Left hindlimb (tissue), 1 donor: Measurements from ENCODE around the gene MRPL28.
A peak's percentile ranks its signal among the peaks of the same experiment; 100 is the strongest.
"Not testable (repeated sequence)": the region's sequence is repeated elsewhere in the genome, so short reads cannot be mapped to it uniquely, and the experiment has no call there.

Experiments
- DNase-seq: peaks from one replicate; pipeline ENCODE4 v3.0.0-alpha.2; 2018

The MRPL28 gene

DNA sequence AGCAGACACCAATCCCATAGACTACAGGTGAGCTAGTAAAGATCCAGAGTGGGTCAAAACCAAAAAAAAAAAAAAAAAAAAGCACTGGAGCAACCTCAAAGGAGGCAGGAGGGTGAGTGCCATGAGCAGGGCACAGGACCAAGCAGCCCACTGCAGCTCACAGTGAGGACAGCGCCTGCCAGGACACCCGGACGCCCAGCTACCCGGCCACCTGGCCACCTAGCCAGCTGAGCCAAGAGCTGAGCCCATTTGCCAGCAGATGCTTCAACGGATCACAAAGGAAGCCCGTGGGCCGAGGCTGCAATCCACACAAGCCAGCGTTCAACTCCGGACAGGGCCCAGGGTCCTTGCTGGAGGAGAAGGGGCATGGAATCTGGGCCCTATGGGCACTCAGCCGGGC is 32.9 kb downstream of the MRPL28 start:
- no peak for DNase-seq

- no peak for DNase-seq
Measured at GRCh38 chr16:336269-336668, 34.1 kb downstream of the MRPL28 start.

GRCh38 chr16:334861-335632 is 35.3 kb downstream of the MRPL28 start:
- DNase-seq = not testable (repeated sequence)

DNA sequence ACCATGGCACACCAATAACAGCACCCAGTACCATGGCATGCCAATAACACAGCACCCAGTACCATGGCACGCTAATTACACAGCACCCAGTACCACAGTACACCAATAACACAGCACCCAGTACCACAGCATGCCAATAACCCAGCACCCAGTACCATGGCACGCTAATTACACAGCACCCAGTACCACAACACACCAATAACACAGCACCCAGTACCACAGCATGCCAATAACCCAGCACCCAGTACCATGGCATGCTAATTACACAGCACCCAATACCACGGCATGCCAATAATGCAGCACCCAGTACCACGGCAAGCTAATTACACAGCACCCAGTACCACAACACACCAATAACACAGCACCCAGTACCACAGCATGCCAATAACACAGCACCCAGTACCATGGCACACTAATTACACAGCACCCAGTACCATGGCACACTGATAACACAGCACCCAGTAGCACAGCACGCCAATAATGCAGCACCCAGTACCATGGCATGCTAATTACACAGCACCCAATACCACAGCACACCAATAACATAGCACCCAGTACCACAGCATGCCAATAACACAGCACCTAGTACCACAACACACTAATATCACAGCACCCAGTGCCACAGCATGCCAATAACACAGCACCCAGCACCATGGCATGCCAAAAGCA is 36.0 kb downstream of the MRPL28 start:
- not testable (repeated sequence) for DNase-seq

DNA sequence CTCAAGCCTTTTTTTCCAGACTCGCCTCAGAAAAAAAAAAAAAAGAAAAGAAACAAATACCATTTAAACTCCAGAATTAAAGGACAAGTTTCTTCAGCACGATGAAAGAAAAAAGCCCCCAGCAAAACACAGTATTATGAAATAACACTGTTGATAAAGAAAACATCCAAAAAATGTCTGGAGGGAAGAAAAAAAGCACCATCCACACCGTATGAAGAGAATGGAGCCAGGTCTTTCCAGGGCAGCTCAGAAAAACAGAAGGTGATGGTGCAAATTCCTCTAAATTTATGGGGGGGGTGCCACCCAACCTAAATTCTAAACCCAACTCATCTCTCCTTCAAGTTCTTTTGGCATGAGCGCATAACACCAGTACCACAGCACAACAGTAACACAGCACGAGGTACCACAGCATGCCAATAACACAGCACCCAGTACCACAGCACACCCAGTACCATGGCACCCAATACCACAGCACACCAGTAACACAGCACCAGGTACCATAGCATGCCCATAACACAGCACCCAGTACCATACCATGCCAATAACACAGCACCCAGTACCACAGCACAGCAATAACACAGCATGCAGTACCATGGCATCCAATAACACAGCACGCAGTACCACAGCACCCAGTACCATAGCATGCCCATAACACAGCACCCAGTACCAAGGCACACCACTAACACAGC is 36.8 kb downstream of the MRPL28 start:
- DNase-seq = no peak

DNA sequence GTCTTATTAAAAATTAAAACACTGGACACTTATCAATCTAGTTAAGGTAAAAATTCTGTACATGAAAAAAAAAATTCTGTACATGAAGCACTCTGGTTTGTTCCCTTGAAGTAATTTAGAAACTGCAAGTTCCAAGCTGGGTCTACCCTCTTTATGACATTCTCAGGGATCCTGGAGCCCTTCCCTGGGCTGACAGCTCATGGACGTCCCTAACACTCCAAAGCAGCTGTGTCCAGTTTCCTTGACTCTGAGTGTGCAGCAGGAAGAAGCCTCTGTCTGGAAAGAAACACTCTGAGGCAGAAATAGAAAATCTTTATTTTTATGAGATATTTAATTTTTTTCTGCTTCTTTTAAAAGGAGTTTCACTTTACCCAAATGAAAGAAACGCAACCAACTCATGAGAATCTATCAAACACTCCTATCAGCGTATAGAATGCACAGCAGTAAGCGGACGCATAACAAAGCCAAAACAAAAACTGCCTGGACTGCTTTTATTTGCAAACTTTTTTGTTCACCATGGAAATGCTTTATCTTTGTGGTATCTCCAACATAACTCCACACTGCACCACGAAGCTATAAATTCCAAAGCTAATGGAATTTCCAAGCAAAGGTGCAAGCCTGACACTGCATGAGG is 39.0 kb downstream of the MRPL28 start:
- DNase-seq = peak; percentile 50

GRCh38 chr16:330741-331140 is 39.6 kb downstream of the MRPL28 start:
- DNase-seq = no peak

DNA sequence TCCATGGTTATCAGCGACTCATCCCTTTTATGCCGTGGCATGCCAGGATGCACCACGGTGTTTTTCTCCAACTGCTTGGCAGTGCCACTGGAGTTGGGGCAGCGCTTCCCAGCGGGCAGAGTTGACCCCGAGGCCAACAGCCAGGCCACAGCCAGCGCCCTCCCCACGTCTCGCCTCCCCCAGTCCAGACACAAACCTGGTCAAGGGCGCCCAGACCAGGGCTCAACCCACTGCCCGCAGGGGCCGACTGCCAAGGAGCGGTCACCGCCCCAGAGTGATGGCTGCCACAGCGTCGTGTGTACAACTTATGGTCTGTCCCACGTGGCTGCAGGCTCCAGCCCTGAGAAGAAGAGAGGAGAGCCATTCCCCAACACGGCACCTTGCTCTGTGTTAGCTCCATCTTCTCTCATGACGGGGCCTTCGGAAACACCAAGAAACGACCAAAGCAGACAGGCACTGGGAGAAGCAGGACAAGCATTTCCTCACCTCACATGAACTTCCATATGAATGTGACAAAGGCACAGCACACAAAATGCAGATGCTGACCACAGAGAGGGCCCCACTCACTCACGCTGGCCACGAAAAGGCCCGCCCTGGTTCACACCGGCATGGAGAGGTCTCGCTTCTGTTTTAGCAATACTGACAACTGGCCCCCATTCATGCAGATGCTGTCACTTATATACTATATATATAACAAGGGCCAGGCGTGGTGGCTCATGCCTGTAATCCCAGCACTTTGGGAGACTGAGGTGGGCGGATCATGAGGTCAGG is 44.8 kb downstream of the MRPL28 start:
- DNase-seq = peak; percentile 25

DNA sequence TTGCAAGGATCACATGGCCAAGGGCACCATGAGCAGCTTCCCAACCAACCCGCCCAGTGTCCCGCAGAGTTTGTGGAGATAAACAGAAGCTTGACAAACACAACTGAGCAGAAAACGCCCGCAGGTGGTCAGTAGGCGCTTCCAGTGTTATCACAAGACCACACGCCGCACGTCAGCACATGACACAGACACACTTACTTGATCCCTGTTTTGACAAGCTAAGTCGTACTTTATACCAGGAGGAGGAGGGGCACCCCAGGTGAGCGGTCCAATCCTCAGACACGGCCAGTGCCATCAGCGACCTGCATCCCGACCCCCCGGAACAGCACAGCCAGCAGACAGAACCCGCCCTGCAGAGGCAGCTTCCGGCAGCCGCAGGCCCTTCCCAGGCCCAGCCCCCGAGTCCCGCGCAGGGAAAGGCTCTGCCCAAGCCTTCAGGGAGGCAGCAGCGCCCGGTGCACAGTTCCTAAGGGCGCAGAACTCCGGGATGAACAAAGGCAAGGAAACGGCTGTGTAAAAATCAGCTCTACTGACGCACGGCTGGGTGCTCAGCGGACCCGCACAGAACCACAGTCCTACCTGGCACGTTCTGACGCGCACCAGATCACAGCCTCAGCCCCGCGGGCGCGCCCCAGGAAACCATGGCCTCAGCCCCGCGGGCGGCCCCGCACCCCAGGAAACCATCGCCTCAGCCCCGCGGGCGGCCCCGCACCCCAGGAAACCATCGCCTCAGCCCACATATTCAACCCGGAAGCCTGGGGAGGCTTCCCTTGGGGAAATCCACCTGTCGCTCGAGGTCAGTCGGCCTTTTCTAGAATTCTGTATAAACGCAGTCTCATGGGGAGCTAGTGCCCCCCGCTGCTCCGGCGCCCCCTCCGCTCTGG is 45.6 kb downstream of the MRPL28 start:
- DNase-seq = peak; percentile 21

- peak; percentile 25 for DNase-seq
Measured at GRCh38 chr16:324201-324450, 46.2 kb downstream of the MRPL28 start.

DNA sequence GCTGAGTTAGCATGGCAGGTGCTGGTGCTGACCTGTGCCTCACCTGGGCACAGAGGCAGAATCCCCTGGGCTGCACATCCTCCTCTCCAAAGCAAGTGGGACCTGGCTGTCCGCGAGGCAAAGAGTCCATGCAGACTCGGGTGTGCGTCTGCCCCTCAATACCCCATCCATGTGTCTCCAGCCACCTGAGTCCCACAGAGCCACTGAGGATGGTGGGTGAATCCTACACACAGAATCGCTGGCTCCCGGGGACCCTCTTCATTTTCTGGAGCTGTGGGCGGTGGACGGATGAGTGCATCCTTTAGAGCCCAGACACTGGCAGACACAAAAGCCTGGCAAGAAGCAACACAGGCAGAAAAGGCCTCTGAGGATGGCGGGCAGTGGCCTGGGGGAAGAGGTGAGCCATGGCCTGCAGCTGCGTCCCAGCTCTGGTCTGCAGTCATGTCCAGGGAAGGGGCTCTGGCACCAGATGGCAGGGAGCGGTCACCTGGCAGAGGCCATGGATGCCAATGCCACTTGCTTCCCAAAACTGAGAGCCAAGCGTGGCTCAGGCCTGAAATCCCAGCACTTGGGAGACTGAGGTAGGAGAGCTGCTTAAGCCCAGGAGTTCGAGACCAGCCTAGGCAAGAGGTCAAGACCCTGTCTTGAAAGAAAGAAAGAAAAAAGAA is 47.7 kb downstream of the MRPL28 start:
- peak; percentile 25 for DNase-seq

GRCh38 chr16:321532-321931 is 48.8 kb downstream of the MRPL28 start:
- peak; percentile 17 for DNase-seq

DNA sequence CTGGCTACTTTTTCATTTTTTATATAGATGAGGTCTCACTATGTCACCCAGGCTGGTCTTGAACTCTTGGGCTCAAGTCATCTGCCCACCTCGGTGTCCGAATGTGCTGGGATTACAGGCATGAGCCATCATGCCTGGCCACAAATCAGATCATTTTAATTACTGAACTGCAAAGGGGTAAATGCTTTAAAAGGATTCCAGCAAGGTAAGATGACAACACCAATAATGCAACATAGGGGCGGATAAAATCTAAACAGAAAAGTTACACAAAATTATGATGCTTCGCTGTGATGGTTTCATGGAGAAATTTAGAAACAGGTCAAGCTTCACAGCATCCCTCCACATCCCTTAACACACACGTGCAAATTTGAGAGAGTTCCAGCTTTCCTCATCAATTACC is 50.1 kb downstream of the MRPL28 start:
- no peak for DNase-seq

GRCh38 chr16:318628-319027 is 51.7 kb downstream of the MRPL28 start:
- DNase-seq = peak; percentile 19

DNA sequence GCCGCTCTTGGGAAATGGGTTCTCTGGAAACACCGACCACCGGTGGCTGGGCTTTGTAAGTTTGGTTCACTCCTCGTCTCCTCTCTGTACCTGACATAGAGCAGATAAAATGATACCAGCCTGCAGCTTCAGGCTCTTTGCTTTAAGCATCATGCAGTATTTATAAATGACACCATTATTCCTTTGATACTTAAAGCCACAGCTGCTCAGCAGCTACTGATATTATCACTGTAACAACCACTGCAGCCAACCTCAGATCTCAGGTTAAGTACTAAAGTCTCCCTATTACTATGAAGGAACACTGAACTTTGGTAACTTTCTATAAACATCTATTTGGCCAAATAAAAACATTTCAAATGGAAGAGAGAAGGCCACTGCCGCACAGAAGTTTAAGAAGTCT is 52.8 kb downstream of the MRPL28 start:
- DNase-seq = no peak
